HG03378 (cell line): ENCODE data around the gene OPRD1.
"Not testable (repeated sequence)": the region's sequence is repeated elsewhere in the genome, so short reads cannot be mapped to it uniquely, and the experiment has no call there.

Experiments used
- ATAC-seq: cut with Tn5 transposase; IDR thresholded peaks from one replicate; pipeline ENCODE4 v1.9.1; 2021; ENCODE audit warnings: mild to moderate bottlenecking, moderate library complexity; ENCODE audit not compliant: unreplicated experiment

The OPRD1 gene

GRCh38 chr1:28800324-28800723 lies 11.6 kb upstream of the OPRD1 start:
- no peak for ATAC-seq

- no peak for ATAC-seq
These were observed 10.5 kb upstream of the OPRD1 start for GRCh38 chr1:28801461-28801860.

GRCh38 chr1:28803051-28803450 lies 8.9 kb upstream of the OPRD1 start:
- no peak for ATAC-seq

- no peak for ATAC-seq
These were observed 8.3 kb upstream of the OPRD1 start for GRCh38 chr1:28803662-28804061.

GRCh38 chr1:28804071-28804470 lies 7.9 kb upstream of the OPRD1 start:
- ATAC-seq, result no peak

- ATAC-seq, result no peak
These were observed 4.9 kb upstream of the OPRD1 start for GRCh38 chr1:28807046-28807445.

- ATAC-seq, result no peak
These were observed 4.0 kb upstream of the OPRD1 start for GRCh38 chr1:28807986-28808385.

GRCh38 chr1:28811369-28811765 lies 603 bp upstream of the OPRD1 start:
- ATAC-seq, result no peak

- ATAC-seq, result no peak
These were observed 899 bp downstream of the OPRD1 start for GRCh38 chr1:28812669-28813468.

GRCh38 chr1:28813931-28814465 lies 2.0 kb downstream of the OPRD1 start:
- no peak for ATAC-seq

GRCh38 chr1:28815533-28816185 lies 3.7 kb downstream of the OPRD1 start:
- ATAC-seq, result no peak

GRCh38 chr1:28817133-28817532 lies 5.2 kb downstream of the OPRD1 start:
- ATAC-seq, result no peak

- no peak for ATAC-seq
These were observed 7.0 kb downstream of the OPRD1 start for GRCh38 chr1:28819020-28819419.

- no peak for ATAC-seq
These were observed 10.8 kb downstream of the OPRD1 start for GRCh38 chr1:28822799-28823198.

GRCh38 chr1:28824061-28824460 lies 12.1 kb downstream of the OPRD1 start:
- not testable (repeated sequence) for ATAC-seq

- ATAC-seq, result not testable (repeated sequence)
These were observed 16.4 kb downstream of the OPRD1 start for GRCh38 chr1:28828227-28828858.

- ATAC-seq, result no peak
These were observed 18.8 kb downstream of the OPRD1 start for GRCh38 chr1:28830814-28831213.

- ATAC-seq, result no peak
These were observed 21.0 kb downstream of the OPRD1 start for GRCh38 chr1:28832966-28833365.

- no peak for ATAC-seq
These were observed 21.4 kb downstream of the OPRD1 start for GRCh38 chr1:28833381-28833780.

- ATAC-seq, result no peak
These were observed 23.3 kb downstream of the OPRD1 start for GRCh38 chr1:28835237-28835650.

- ATAC-seq, result no peak
These were observed 24.5 kb downstream of the OPRD1 start for GRCh38 chr1:28836421-28836956.
